GM18505 (cell line): ENCODE measurements around the gene DNAAF5.

Experiments
- ATAC-seq: cut with Tn5 transposase; IDR thresholded peaks from one replicate; pipeline ENCODE4 v1.9.1; 2021; ENCODE audit not compliant: unreplicated experiment
- POLR2A ChIP-seq: IDR thresholded peaks from 4 replicates; pipeline ENCODE4 v1.6.1; 2011; ENCODE audit warnings: borderline replicate concordance; ENCODE audit not compliant: insufficient read depth, insufficient read length; ENCODE audit errors: extremely low read depth

The DNAAF5 gene

GRCh38 chr7:815284-816216, 89.1 kb downstream of the DNAAF5 start:
- no peak for TF ChIP-seq POLR2A
- ATAC-seq: no peak

GRCh38 chr7:816300-816750, 89.8 kb downstream of the DNAAF5 start:
- peak; percentile 86 for ATAC-seq
- peak; percentile 76 for TF ChIP-seq POLR2A

- peak; percentile 25 for ATAC-seq
- peak; percentile 19 for TF ChIP-seq POLR2A
Observed at GRCh38 chr7:816751-817671, 90.5 kb downstream of the DNAAF5 start.

GRCh38 chr7:818031-818699, 91.7 kb downstream of the DNAAF5 start:
- TF ChIP-seq POLR2A: no peak
- no peak for ATAC-seq

- no peak for ATAC-seq
- no peak for TF ChIP-seq POLR2A
Observed at GRCh38 chr7:820341-820740, 93.8 kb downstream of the DNAAF5 start.

GRCh38 chr7:821688-822087, 95.2 kb downstream of the DNAAF5 start:
- ATAC-seq: no peak
- TF ChIP-seq POLR2A: no peak

GRCh38 chr7:822692-823276, 96.3 kb downstream of the DNAAF5 start:
- ATAC-seq: no peak
- TF ChIP-seq POLR2A: no peak

- ATAC-seq: no peak
- TF ChIP-seq POLR2A: no peak
Observed at GRCh38 chr7:823649-824048, 97.2 kb downstream of the DNAAF5 start.

GRCh38 chr7:824081-824480, 97.6 kb downstream of the DNAAF5 start:
- no peak for TF ChIP-seq POLR2A
- no peak for ATAC-seq

- no peak for TF ChIP-seq POLR2A
- no peak for ATAC-seq
Observed at GRCh38 chr7:824664-825063, 98.2 kb downstream of the DNAAF5 start.

GRCh38 chr7:825386-825785, 98.9 kb downstream of the DNAAF5 start:
- no peak for TF ChIP-seq POLR2A
- ATAC-seq: no peak

- no peak for TF ChIP-seq POLR2A
- no peak for ATAC-seq
Observed at GRCh38 chr7:826230-826917, 99.9 kb downstream of the DNAAF5 start.
